Measurements from ENCODE around the gene JAG2.
A peak's percentile ranks its signal among the peaks of the same experiment; 100 is the strongest.
"Not testable (repeated sequence)": the region's sequence is repeated elsewhere in the genome, so short reads cannot be mapped to it uniquely, and the experiment has no call there.

Gene JAG2

DNA sequence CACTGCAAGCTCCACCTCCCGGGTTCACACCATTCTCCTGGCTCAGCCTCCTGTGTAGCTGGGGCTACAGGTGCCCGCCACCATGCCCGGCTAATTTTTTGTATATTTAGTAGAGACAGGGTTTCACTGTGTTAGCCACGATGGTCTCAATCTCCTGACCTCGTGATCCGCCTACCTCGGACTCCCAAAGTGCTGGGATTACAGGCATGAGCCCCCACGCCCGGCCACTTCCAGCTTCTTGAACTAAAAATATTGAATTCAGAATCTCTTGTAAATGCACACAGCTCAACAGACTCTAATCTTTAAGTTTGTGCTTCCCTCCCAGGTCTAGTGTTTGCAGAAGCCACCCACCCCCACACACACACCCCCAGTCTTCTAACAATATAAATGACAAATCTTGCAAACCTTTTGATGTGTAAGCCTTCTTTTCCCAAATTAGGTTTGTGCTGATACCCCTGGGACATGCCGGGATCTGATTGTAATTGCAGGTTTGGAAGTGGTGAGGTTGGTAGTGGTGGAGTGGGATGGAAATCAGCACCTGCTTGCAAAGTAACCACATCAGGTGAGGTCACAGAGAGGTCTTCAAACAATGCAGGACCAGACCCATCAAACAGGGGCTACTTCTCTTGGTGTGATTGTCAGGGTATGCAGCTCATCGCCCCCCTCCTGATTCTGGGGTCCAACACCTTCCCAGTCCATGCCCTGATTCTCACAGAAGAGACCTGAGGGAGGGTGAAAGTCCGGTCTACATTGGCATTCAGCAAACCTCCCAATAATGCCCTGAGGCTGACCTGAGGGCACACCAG, 51.9 kb downstream of the JAG2 start:
- DNase-seq (ENCODE audit: low read depth) = no peak

DNA sequence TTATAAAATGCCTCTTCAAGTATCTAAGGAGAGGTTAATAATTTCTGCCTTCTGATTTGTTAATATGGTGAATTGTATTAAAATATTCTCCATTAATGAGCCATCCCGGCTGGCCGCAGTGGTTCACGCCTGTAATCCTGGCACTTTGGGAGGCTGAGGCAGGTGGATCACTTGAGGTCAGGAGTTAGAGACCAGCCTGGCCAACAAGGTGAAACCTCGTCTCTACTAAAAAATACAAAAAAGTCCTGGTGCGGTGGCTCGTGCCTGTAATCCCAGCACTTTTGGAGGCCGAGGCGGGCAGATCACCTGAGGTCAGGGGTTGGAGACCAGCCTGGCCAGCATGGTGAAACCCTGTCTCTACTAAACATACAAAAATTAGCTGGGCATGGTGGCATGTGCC, 59.3 kb downstream of the JAG2 start:
- DNase-seq (ENCODE audit: low read depth) = not testable (repeated sequence)

DNA sequence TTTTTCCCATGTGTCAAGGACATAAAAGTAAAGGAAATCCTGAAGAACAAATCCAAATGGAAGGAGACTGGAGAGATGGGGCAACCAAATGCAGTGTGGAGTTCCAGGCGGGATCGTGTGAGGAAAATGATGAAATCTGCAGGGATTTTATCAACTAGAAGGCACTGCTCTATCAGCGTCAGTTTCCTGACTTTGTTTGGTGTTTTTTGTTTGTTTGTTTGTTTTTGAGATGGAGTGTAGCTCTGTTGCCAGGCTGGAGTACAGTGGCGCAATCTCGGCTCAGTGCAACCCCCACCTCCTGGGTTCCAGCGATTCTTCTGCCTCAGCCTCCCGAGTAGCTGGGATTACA, 60.1 kb downstream of the JAG2 start:
- DNase-seq (ENCODE audit: low read depth) = no peak

DNA sequence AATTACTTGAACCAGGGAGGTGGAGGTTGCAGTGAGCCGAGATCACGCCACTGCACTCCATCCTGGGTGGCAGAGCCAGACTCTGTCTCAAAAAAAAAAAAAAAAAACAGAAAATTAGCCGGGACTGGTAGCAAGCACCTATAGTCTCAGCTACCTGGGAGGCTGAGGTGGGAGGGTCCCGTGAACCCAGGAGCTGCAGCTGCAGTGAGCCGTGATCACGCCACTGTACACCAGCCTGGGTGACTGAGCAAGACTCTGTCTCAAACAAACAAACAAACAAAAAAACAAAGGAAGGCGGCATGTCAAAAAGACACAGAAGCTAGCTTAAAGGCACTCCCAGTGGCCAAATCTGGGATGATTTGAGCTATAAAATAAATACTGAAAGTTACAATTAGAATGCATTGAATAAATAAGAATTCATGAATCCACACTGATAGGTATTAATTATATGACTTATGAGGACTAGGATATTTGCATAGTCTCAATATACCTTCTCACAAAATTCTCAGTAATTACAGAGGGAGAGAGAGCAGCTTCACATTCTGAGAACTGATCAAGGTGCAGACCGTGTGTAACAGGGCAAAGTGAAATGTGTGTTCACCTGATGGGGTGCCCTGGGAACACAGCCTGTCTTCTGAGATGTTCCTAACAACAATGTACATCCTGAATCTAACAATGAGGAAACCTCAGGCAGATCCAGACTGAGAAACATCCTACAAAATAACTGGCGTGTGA, 60.6 kb downstream of the JAG2 start:
- DNase-seq (ENCODE audit: low read depth) = no peak

DNA sequence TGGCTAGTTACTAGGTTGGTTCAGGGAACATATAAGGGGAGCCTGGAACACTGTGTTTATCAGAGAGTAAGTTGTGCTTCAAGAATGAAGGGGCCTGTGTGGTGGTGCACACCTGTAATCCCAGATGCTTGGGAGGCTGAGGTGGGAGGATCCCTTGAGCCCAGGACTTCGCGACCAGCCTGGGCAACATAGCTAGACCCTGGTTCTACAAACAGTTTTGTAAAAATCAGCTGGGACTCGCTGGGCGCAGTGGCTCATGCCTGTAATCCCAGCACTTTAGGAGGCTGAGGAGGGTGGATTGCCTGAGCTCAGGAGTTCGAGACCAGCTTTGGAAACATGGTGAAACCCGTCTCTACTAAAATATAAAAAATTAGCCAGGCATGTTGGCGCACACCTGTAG, 61.2 kb downstream of the JAG2 start:
- no peak for DNase-seq (ENCODE audit: low read depth)

DNA sequence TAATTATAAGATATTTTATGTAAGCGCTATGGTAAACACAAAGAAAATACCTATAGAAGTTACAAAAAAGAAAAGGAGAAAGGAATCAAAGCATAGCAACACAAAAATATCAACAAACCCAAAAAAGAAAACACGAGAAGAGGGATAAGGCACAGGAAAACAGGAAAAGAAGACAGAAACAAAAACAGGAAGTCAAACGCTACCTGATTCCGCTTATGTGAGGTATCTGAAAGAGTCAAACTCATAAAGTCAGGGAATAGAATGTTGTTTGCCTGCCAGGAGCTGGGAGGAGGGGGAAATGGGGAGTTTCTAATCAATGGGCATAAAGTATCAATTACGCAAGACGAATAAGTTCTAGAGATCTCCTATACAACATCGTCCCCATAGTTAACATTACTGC, 63.4 kb downstream of the JAG2 start:
- no peak for DNase-seq (ENCODE audit: low read depth)

DNA sequence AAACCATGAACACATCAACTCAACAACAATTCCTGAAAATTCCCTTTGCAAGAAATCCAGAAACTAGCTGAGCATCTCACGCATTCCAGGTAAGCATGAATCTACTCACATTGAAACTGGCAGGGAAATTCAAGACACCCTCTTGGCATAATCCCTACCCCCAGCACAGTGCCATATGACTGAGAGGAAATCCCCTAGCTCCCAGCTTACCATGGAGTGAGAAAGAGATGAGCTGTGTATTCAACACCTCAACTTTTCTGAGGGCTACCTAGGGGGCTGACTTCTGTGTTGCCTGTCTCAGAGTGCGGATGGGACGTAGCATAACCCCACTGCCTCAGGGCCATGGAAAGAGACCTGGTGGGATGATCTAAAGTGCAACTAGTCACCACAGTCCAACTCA, 65.7 kb downstream of the JAG2 start:
- no peak for DNase-seq (ENCODE audit: low read depth)

DNA sequence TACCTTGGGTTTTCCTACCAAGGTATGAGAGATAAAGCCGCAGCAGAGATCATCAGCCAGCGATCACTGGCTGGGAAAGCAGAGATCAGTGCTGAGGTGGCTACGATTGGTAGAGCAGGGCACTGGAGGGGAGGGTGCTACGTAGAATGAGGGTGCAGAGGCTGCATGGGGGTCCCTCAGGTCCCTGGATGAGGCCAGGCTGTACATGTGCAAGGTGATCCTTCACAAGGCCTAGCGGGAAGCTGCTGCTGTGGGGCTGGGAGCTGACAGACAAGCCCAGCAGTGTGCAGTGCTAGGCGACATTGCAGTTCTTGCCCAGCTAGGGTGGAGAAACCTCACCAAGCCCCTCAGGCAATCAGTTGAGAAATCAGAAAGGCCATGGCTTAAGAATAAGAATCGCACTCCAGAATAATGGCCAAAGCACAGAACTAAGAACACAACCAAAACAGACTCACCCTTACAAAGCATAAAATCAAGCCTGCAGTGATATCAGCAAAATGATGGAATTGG, 66.2 kb downstream of the JAG2 start:
- no peak for DNase-seq (ENCODE audit: low read depth)

DNA sequence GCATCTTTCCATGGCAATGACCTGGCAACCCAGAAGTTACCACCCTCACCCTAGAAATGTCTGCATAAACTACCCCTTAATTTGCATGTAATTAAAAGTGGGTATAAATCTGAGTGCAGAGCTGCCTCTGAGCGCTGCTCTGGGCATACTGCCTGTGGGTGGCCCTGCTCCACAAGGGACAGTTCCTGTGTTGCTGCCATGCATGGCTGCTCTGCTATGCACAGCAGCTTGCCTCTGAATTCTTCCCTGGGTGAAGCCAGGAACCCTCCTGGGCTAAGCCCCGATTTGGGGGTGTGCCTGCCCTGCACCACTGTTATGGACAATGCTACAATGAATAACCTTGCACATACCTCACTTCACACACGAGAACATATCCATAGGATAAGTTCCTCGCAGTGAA, 67.7 kb downstream of the JAG2 start:
- DNase-seq (ENCODE audit: low read depth) = no peak

DNA sequence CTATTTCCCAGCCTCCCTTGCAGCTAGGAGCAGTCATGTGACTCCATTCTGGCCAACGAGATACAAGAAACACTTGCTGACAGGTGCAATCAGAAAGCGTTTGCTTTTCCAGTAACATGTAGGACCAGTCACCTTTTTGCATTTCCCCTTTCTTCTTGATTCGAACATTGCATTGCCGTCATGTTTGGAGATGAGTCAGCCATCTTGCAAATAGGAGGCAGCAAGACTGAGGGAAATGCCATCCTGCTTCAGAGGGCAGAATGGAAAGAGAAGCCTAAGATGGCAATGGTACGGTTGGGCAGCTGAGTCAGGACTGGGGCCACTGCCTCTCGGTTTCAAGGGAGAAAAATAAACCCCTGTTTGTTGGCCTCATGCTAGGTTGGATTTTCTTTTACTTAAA, 68.8 kb downstream of the JAG2 start:
- no peak for DNase-seq (ENCODE audit: low read depth)

DNA sequence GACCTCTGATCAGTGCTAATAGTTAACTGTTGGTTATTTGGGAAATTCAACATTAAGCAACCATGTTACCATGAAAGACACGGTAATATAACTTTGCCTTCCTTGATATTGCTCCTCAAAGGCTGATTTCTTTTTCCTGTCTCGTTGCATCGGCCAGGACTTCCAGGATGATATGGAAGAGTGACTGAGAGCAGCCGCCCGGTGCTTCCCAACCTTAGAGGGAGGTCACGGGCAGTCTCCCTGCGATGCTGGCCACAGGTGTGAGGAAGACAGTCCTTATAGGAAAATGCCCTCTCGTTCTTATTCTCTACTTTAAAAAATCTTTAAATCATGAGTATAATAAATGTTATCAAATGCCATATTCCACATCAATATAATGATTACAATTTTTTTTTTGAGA, 70.3 kb downstream of the JAG2 start:
- DNase-seq (ENCODE audit: low read depth) = no peak

DNA sequence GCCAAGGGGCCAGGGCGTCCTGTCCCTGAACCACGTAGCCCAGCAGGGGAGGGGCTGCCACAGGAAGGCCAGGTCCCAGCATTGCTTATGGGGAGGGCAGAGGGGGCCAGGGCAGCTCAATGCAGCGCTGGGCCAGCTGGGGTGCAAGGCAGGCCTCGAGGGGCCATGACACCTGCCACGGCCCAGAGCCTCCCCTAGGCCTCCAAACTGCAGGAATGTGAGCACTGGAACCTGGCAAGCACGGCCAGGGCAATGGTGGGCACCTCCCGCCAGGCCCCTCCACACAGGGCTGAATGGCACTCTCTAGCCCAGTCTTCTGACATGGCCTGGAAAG, 70.8 kb downstream of the JAG2 start:
- DNase-seq (ENCODE audit: low read depth) = no peak

DNA sequence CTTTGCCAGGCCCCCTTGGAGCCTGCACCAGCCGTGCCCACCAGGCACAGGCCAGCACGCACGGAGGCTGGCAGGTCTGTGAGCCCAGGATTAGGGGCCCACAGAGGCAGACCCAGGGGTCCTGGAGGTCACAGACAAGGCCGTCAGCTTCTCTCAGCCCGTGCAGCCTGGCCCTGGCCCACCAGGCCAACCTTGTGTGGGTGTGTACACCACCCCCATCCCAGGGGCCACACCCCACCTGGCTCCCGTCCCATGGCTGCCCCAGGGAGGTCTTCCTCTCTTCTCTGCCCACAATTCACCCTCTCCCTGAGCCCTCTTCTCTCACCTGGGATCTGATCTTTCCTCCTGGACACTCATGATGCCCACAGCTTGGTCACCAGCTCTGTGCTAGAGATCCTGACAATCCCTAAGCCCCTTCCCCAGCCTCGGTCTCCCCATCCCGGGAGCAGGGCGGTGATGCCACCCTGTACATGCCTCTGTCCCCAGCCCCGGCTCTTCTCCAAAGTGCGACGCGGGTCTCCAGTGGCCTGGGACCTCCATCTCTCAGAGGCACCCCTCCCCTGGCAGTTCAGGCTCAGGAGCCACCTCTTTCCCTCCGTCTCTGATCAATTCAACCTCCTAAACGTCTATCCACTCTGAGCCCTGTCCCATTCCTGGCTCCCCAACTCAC, 72.2 kb downstream of the JAG2 start:
- DNase-seq (ENCODE audit: low read depth) = no peak

DNA sequence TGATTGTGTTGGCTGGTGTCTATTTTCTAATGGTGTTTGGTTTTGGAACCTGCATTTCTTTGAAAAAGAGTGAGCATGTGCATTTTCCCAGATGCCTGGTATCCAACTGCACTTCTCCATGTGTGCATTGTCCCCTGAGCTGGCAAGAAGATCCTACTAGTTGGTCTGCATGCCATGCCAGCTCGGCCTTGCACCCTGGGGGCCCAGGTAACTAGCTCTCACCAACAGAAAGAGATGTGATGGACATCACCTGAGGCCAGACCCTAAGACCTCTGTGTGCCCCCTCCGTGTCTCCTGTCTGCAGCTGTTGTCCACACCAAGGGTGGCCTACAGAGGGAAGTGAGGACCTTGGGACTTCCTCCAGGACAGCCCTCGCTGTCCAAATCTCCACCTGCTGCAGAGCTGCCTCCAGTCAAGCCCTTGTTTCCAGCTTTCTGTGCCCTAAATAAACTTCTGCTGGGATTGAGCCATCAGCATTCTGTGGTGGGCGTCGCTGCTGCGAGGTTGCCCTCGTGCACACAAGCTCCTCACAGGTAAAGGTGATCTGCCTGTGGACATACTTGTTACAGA, 73.3 kb downstream of the JAG2 start:
- DNase-seq (ENCODE audit: low read depth) = no peak

DNA sequence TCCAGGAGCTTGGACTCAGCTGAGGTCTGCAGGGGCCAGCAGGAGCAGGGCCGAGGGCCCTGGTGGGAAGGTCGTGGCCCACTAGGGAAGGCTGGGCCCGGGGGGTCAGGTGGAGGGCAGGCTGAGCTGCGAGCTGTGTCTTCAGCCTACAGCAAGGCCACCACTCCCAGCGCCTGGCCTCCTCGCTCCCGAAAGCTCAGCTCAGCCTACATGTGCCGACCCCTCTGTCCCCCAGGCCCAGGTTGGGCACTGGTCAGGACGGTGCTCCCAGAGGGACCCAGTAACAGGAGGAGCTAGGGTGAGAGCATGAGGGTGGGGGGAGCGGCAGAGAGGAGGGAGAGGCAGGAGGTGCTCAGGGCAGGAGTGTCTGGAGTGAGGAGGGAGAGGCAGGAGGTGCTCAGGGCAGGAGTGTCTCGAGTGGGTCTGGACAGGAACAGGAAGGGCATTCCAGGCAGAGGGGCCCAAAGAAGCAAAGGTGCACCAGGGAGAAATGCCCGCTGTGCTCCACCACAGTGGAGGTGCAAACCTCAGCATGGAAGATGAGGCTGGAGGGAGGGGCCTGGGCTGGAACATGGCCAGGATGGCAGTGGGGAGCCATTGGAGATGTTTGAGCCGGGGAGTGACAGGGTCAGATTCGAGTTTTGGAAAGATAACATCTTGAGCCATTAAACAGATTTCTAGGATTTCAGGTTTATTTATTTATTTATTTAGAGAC, 74.2 kb downstream of the JAG2 start:
- no peak for DNase-seq (ENCODE audit: low read depth)

DNA sequence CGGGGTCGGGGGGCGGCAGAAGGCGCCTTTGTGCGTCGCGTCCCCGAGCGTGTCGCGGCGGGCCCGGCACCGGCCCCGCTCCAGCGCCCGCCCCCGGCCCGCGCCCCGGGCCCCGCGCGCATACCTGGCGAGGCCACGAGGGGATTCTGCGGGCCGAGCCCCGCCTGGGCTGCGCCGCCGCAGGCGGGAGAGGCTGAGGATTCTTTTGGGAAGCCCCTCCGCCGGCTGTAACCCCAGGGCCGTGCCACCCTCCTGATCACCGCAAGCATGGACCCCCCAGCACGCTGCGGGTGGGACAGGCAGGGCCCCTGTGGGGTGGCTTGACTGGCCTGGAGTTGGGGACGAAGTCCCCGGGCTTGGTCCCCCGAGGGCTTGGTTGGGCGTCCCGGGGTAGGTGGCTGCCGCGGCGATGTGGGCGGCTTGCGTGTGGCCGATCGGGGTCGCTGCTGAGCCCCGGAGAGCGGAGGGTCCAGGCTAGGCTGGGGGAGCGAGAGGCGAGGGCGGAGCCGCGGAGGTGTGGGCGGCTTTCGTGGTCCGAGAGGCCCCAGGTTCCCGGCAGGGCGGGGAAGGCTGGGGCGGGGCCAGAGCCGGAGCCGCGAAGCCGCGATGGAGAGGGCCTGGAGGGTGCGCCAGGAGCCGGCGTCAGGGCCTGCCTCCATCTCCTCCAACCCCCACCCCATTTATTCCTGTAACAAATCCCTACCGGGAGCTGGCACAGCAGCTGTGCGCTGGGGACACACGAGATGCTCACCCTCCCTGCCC, 75.0 kb downstream of the JAG2 start:
- DNase-seq (ENCODE audit: low read depth) = peak; percentile 87

DNA sequence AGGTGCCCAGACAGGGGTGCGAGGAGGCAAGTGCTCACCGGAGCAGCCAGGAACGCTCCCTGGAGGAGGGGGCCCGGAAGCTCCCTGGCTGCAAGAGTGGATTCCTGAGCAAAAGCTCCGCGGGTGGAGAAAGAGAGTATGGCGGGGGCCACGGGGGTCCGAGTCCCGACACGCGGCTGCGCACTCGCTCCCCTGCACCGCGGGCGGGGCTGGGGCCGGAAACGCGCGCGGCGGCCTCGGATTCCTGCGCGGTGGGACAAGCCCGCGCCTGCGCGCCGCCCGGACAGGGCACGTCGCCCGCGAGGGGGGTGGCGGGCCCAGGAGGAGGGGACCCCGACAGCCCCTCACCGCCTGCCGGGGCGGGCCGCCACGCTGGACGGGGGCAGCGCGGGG, 75.5 kb downstream of the JAG2 start:
- peak; percentile 67 for DNase-seq (ENCODE audit: low read depth)

DNA sequence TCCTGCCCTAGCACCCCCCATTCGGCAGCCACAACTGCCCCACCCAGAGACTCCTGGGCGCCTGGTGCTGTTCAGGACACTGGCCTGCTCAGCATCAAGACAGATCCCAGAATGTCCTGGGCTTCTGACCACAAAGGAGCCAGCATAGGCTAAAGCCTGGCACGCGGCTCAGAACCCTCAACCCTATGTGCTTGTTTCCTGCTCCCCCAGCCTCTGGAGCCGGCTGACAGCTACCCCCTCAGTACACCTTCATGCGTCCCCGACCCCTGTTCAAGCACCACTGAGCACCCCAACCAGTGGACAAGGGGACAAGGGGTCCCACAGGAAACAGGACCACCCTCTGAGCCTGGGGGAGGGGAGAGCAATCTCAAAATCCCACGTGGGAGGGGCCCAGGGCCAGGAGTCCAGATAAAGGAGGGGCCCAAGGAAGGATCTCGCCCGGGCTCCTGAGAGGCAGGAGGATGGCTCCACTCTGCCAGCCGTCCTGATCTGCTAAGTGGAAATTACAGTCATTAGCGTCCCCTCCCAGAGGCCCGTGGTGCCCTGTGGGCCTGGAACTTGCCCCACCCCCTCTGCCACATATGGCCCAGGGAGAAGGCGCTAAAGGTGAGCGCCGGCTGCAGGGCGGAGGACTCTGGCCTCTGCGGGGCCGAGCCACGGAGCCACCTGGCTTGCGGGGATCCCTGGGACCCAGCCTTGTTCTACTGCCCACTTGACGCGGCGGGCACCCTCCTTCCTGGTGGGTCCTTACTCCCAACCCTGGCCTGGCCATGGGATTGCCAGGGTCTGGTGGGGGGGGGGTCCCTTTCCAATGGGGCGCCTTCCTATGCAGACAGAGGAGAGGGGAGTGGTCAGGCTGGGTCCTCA, 76.2 kb downstream of the JAG2 start:
- no peak for DNase-seq (ENCODE audit: low read depth)

DNA sequence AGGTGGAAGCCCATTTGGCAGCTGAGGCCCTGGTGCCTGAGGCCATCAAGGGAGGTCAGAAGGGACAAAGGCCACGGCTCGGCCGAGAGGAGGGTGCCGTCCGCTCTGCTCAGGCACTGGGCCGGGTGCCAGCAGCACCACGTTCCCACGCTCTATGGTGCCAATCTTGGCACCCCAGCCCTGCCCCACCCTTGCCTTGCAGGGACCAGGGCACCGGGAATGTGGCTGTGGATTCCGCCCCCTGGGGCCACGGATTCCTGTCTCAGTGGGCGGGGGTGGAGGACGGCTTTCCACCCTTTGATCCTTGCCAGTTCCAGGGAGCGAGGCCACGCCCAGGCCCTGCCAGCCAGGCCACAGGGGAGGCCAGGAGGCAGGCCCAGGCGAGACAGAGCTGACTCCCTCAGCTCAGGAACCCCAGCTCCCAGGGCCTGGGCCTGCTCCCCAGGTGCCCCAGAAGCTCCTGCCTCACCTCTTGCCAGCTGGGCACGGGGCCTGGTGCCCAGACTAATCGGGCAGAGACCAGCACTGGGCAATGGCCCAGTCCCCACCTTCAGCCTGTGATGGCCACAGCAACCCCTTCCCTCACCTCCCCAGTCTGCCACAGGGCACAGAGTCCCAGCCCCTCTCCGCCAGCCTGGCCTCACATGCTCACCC, 76.9 kb downstream of the JAG2 start:
- DNase-seq (ENCODE audit: low read depth) = no peak

DNA sequence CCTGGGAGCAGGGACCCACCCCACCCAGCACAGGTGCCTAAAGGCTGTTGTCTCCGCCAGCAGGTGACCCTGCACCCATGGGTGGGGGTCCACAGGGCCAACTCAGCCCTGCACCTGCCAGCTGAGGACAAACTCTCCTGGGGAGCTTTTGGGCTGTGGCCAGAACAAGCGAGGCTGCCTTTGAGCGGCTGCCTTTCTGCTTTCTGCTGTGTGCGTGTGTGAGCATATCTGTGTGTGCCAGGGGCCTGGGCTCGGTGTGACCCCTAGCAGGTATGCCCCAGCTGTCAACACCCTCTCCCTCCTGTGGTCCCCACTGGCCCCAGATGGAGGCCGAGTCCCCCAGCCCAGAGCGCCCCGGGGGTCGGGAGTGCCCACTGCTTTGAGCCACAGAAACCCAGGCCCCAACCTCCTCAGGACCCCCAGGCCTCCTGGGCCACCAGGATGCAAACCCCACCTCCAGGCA, 77.5 kb downstream of the JAG2 start:
- DNase-seq (ENCODE audit: low read depth) = no peak
